Activated CD8-positive, alpha-beta T cell treated with anti-CD3 and anti-CD28 coated beads, Interleukin-2, amount 10 ng/mL, durations not matched to agents 7 days and 5 days (primary cell): ENCODE results near the gene MGST2. TPM values are rescaled to one million over a fixed set of nuclear protein-coding genes. Genes with fewer than 3 reads are reported as not detected.

Source experiments
- ATAC-seq: fragments of 150-1000 bp; cut with Tn5 transposase; one replicate; pipeline ENCODE4 v1.10.0; 2021; ENCODE audit warnings: moderate library complexity
- CTCF ChIA-PET: fragments of 350-600 bp; sonication (Branson Sonifier 250); formaldehyde crosslinking; loops from one replicate; lab custom pipeline; 2021; ENCODE audit warnings: antibody characterized with exemption; lab: Charles Lee
- POLR2A ChIA-PET: fragments of 350-600 bp; sonication (Branson Sonifier 250); formaldehyde crosslinking; loops from one replicate; lab custom pipeline; 2021; ENCODE audit warnings: antibody characterized with exemption; lab: Charles Lee
- DNase-seq: peaks from one replicate; pipeline ENCODE4 v3.0.0-alpha.2; 2020
- H3K27ac Mint-ChIP-seq: one replicate; pipeline ENCODE4 v1.8.0; 2021; ENCODE audit warnings: mild to moderate bottlenecking, mixed read lengths
- H3K27me3 Mint-ChIP-seq: one replicate; pipeline ENCODE4 v1.8.0; 2021; ENCODE audit warnings: low read depth, mixed read lengths
- H3K36me3 Mint-ChIP-seq: one replicate; pipeline ENCODE4 v1.8.0; 2021; ENCODE audit warnings: low read depth, mixed read lengths
- H3K4me1 Mint-ChIP-seq: one replicate; pipeline ENCODE4 v1.8.0; 2021; ENCODE audit warnings: low read depth, mixed read lengths
- H3K4me3 Mint-ChIP-seq: one replicate; pipeline ENCODE4 v1.8.0; 2021; ENCODE audit warnings: mild to moderate bottlenecking, mixed read lengths
- H3K9me3 Mint-ChIP-seq: one replicate; pipeline ENCODE4 v1.8.0; 2022; ENCODE audit warnings: mixed read lengths; ENCODE audit not compliant: insufficient read depth
- total RNA-seq, 2 experiments: library from RNA; stranded (reverse); gene quantifications; one replicate each; pipeline ENCODE4 v1.2.3, GENCODE V29; 2021

MGST2 gene
- total RNA-seq, 2 experiments from 2014 or later: 12.8 to 13.4 TPM

DNA sequence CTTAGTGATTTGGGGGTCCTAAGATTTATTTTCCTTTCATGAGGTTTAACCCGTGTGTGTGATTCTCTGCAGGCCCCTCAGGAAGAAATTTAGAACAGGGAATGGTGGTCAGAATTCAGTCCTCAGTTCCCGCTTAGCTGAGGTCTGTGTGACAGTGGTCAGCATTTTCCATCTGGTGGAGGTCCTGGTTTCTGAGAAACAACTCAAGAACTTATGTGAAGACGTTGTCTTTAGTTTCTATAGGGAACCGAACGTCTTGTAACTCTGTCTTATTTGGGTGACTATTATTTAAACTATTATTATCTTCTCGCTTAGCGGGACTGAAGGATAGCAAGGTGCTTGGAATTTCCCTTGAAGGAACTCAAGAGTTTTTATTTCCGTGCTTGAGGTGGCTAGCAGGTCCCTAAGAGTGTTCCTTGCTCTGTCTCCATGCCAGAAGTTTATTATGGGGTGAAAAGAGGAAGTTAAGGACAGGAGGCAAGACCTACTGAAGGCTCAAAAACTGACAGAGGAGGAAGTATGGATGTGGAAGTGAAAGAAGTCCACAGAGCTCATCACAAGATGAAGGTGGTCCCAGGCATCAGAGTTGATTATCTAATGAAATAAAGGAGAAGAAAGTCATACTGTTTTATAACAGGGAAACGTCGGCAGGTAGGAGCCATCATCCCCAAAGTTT lies 9.4 kb downstream of the MGST2 start:
- H3K4me3 Mint-ChIP-seq: no peak overlapping the region
- DNase-seq: no peak
- no peak overlapping the region for H3K27ac Mint-ChIP-seq
- peaks cover 11% of the 10 kb centered on the region for H3K36me3 Mint-ChIP-seq
- CTCF ChIA-PET: interaction anchor here (0.7 to 2.6 kb wide), 3 partner anchors 17 to 71 kb away, joined by 3 to 11 read pairs (median 4); no protein-coding TSS in a partner anchor
- ATAC-seq: no peak
- POLR2A ChIA-PET: interaction anchor here (1.0 to 1.1 kb wide), 2 partner anchors 10 to 18 kb away, joined by 3 to 4 read pairs; no protein-coding TSS in a partner anchor
- no peaks in the 10 kb centered on the region for H3K27me3 Mint-ChIP-seq
- no peaks in the 10 kb centered on the region for H3K9me3 Mint-ChIP-seq
- peaks cover 13% of the 10 kb centered on the region for H3K4me1 Mint-ChIP-seq

DNA sequence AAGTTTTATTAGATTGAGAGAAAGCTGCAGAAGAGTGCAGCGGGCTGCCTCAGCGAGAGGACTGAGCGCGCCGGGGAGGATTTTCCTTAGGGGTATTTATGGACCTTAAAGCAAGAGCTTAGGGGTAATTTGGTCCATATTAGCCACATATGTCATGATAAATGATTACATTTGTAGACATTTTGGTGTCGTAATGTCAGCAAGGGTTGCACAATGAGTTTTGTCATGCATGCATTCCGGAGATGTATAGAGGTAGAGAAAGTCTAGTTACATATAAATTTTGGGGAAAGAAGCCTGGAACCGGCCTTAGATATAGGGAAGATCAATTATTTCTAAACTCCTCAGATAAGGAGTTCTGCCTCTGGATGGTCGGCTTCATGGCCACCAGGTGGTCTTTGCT lies 10.0 kb downstream of the MGST2 start:
- ATAC-seq (no peak), DNase-seq (no peak)
- peaks cover 13% of the 10 kb centered on the region for H3K4me1 Mint-ChIP-seq
- ChIA-PET CTCF (interaction anchor here (1.2 kb wide), 1 partner anchor 72 kb away, joined by 4 read pairs; no protein-coding TSS in a partner anchor), POLR2A (interaction anchor here (1.1 kb wide), 1 partner anchor 9 kb away, joined by 4 read pairs; no protein-coding TSS in a partner anchor)
- H3K36me3 Mint-ChIP-seq: peaks cover 11% of the 10 kb centered on the region
- no peak overlapping the region for H3K27ac Mint-ChIP-seq
- no peaks in the 10 kb centered on the region for H3K9me3 Mint-ChIP-seq
- no peak overlapping the region for H3K4me3 Mint-ChIP-seq
- H3K27me3 Mint-ChIP-seq: no peaks in the 10 kb centered on the region

DNA sequence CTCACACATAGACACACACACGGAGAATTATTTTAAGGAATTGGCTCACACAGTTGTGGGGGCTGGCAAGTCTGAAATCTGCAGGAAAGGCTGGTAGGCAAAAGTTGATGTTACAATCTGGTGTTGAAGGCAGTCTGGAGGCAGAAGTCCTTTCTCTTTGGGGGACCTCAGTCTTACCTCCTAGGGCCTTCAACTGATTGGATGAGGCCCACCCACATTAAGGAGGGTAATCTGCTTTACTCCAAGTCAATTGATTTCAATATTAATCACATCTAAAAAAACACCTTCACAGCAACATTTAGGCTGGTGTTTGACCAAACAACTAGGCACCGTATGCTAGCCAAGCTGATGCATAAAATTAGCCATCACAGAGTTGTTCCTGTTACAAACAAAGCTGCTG lies 10.7 kb downstream of the MGST2 start:
- no peaks in the 10 kb centered on the region for H3K9me3 Mint-ChIP-seq
- no peak overlapping the region for H3K4me3 Mint-ChIP-seq
- ChIA-PET POLR2A (no interaction called here), CTCF (no interaction called here)
- DNase-seq: no peak
- no peak for ATAC-seq
- no peak overlapping the region for H3K27ac Mint-ChIP-seq
- H3K36me3 Mint-ChIP-seq: peaks cover 11% of the 10 kb centered on the region
- H3K27me3 Mint-ChIP-seq: no peaks in the 10 kb centered on the region
- H3K4me1 Mint-ChIP-seq: peaks cover 10% of the 10 kb centered on the region

DNA sequence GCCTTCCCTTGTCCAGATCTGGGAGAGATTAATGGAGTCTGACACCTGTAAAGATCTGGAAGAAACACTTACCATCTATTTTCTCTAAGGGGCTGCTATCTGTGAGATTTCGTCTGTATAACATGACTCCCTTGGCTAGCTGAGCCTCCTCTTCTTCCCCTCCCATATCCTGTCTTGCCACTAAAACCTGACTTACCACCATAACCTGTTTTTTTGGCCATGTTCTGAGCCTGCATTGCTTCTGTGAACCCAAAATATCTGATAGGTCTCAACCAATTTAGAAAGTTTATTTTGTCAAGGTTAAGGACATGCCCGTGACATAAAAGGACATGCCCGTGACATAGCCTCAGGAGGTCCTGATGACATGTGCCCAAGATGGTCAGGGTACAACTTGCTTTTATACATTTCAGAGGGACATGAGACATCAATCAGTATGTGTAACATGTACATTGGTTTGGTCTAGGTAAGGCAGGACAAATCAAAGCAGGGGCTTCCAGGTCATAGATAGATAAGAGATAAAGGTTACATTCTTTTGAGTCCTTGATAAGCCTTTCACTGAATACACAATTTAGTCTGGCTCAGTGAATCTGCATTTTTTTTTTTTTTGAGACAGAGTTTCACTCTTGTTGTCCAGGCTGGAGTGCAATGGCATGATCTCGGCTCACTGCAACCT lies 11.4 kb downstream of the MGST2 start:
- Mint-ChIP-seq H3K36me3 (peaks cover 12% of the 10 kb centered on the region), H3K27me3 (no peaks in the 10 kb centered on the region), H3K9me3 (no peaks in the 10 kb centered on the region), H3K4me3 (no peak overlapping the region), H3K27ac (no peak overlapping the region), H3K4me1 (peaks cover 10% of the 10 kb centered on the region)
- no peak for ATAC-seq
- ChIA-PET POLR2A (no interaction called here), CTCF (no interaction called here)
- no peak for DNase-seq

DNA sequence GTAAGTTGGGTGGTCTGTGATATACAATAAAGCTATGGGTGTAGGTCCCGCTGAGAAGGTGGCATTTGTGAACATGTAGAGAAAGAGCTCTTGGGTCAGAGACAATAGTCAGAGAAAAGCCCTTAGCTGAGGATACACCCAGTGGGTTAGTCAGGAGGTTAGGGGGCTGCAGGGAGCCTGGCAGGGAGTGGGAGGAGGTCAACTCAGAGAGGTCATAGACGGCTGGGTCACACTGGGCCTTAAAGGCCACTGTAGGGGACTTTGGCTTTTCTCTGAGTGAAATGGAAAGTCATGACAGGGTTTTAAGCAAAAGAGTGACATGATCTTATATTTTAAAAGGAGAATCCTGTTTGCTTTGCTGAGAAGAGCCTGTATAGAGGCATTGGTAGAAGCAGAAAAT lies 16.7 kb downstream of the MGST2 start:
- H3K36me3 Mint-ChIP-seq: peaks cover 30% of the 10 kb centered on the region
- H3K27me3 Mint-ChIP-seq: no peaks in the 10 kb centered on the region
- no peak overlapping the region for H3K27ac Mint-ChIP-seq
- H3K4me1 Mint-ChIP-seq: peaks cover 16% of the 10 kb centered on the region
- ChIA-PET POLR2A (no interaction called here), CTCF (interaction anchor here (0.6 to 1.9 kb wide), 2 partner anchors 18 to 25 kb away, joined by 3 to 7 read pairs; no protein-coding TSS in a partner anchor)
- no peak for ATAC-seq
- no peaks in the 10 kb centered on the region for H3K9me3 Mint-ChIP-seq
- no peak for DNase-seq
- no peak overlapping the region for H3K4me3 Mint-ChIP-seq

DNA sequence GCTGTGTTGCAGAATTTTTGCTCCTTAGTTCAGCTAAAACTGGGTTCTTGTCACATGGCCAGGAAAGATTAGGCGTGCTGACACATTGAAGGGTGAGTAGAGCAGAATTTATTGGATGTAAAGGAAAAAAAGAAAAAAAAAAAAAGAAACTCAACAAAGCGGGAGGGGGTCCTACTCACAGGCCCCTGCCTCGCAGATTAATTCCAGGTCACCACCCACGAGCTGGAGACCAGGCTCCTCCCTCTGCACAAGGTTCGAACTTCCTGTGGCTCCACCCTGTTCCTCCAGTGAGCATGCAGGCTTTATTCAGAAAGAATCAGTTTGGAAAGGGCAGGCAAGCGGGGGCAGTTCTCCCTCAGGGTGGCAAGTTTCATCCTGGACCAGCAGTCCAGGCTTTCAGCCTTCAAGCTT lies 17.1 kb downstream of the MGST2 start:
- peaks cover 16% of the 10 kb centered on the region for H3K4me1 Mint-ChIP-seq

DNA sequence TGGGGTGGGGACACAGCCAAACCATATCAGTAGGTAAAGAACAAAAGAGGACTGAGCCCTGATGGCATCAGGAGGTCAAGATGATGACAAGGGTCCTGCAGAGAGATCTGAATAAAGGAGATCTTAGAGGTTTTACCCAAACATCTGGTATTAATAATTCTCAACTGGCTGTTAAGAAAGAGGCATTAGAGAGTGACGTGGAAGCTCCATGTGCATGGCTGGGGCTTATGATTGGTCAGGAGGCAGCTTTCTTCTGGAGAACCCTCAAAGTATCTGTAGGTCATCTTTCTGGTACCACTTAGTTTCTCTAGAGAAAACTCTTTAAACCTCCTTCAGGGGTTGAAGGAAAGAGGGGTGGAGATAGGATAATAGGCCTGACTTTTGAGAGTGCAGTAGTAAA lies 18.7 kb downstream of the MGST2 start:
- peaks cover 16% of the 10 kb centered on the region for H3K4me1 Mint-ChIP-seq
- ChIA-PET CTCF (interaction anchor here (1.2 to 1.5 kb wide), 2 partner anchors 27 to 32 kb away, joined by 3 to 4 read pairs; no protein-coding TSS in a partner anchor), POLR2A (interaction anchor here (1.3 kb wide), 1 partner anchor 9 kb away, joined by 4 read pairs; no protein-coding TSS in a partner anchor)
- no peak for DNase-seq
- no peaks in the 10 kb centered on the region for H3K9me3 Mint-ChIP-seq
- H3K4me3 Mint-ChIP-seq: no peak overlapping the region
- H3K36me3 Mint-ChIP-seq: peaks cover 23% of the 10 kb centered on the region
- no peak overlapping the region for H3K27ac Mint-ChIP-seq
- H3K27me3 Mint-ChIP-seq: peaks cover 3% of the 10 kb centered on the region
- ATAC-seq: no peak

More for the DNA sequence above, 17.1 kb downstream of the MGST2 start:
- Mint-ChIP-seq H3K27me3 (peaks cover 3% of the 10 kb centered on the region), H3K4me3 (no peak overlapping the region), H3K36me3 (peaks cover 30% of the 10 kb centered on the region), H3K9me3 (no peaks in the 10 kb centered on the region), H3K27ac (no peak overlapping the region)
- ATAC-seq (no peak), DNase-seq (no peak)
- ChIA-PET POLR2A (no interaction called here), CTCF (interaction anchor here (1.9 kb wide), 1 partner anchor 26 kb away, joined by 7 read pairs; no protein-coding TSS in a partner anchor)

DNA sequence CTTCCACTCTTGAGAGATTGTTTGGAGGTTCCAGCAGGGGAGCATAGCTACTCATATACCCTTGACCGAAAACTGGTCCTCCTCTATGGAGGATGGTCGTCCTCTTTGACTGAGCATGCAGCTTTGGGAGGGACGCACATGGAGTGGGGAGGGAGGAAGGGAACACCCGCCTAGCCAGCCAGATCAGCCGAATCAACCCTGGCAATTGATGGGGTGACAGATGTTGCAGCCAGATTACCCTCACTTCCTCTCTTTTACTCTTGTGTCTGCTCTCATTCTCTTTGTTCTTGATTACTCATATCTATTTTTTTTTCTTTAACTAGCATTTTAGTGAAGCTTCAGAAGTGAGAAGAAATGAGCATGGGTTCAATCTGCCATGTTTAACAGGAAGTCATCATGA lies 19.6 kb downstream of the MGST2 start:
- Mint-ChIP-seq H3K27ac (no peak overlapping the region), H3K4me3 (no peak overlapping the region), H3K36me3 (peaks cover 22% of the 10 kb centered on the region), H3K27me3 (peaks cover 3% of the 10 kb centered on the region), H3K9me3 (no peaks in the 10 kb centered on the region), H3K4me1 (peaks cover 16% of the 10 kb centered on the region)
- no peak for ATAC-seq
- DNase-seq: no peak
- CTCF ChIA-PET: interaction anchor here (0.8 to 1.5 kb wide), 3 partner anchors 15 to 33 kb away, joined by 3 to 4 read pairs (median 3); no protein-coding TSS in a partner anchor
- POLR2A ChIA-PET: interaction anchor here (1.3 kb wide), 1 partner anchor 10 kb away, joined by 4 read pairs; no protein-coding TSS in a partner anchor

DNA sequence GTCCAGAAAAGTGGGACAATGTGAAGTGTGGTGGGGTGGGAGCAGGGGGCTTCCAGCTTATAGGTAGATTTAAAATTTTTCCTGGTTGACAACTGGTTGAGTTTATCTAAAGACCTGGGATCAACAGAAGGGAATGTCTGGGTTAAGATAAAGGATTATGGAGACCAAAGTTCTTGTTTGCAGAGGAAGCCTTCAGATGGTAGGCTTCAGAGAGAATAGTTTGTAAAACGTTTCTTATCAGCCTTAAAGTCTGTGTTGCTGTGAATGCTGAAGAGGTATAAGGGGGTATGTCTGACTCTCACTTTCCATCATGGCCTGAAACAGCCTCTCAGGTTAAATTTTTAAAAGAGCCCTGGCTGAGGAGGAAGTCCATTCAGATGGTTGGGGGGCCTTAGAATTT lies 20.5 kb downstream of the MGST2 start:
- H3K27ac Mint-ChIP-seq: no peak overlapping the region
- DNase-seq (no peak), ATAC-seq (no peak)
- peaks cover 22% of the 10 kb centered on the region for H3K36me3 Mint-ChIP-seq
- ChIA-PET POLR2A (no interaction called here), CTCF (interaction anchor here (1.5 kb wide), 1 partner anchor 29 kb away, joined by 4 read pairs; no protein-coding TSS in a partner anchor)
- H3K27me3 Mint-ChIP-seq: peaks cover 3% of the 10 kb centered on the region
- H3K9me3 Mint-ChIP-seq: no peaks in the 10 kb centered on the region
- H3K4me3 Mint-ChIP-seq: no peak overlapping the region
- peaks cover 16% of the 10 kb centered on the region for H3K4me1 Mint-ChIP-seq

DNA sequence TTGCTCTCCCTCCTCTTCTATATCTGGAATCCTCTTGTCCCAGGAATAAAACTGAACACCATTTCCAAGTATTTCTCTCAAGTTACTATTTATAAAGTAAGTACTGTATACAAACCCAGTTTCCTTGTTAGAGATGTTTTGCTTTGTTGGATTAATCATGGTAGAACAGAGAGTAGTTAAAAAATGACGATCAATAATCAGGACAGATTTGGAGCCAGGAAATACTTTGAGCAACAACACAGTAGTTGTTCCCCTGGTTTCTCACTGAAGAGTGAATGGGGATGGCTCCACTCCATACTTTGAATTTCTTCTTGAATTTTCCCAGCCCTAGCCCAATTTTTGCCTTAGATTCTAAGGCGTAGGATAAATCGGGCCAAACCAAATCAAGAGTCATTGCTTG lies 21.4 kb downstream of the MGST2 start:
- POLR2A ChIA-PET: no interaction called here
- H3K4me1 Mint-ChIP-seq: peaks cover 16% of the 10 kb centered on the region
- ATAC-seq (no peak), DNase-seq (no peak)
- peaks cover 3% of the 10 kb centered on the region for H3K27me3 Mint-ChIP-seq
- H3K9me3 Mint-ChIP-seq: no peaks in the 10 kb centered on the region
- H3K4me3 Mint-ChIP-seq: no peak overlapping the region
- H3K36me3 Mint-ChIP-seq: peaks cover 21% of the 10 kb centered on the region
- no peak overlapping the region for H3K27ac Mint-ChIP-seq
- CTCF ChIA-PET: no interaction called here

DNA sequence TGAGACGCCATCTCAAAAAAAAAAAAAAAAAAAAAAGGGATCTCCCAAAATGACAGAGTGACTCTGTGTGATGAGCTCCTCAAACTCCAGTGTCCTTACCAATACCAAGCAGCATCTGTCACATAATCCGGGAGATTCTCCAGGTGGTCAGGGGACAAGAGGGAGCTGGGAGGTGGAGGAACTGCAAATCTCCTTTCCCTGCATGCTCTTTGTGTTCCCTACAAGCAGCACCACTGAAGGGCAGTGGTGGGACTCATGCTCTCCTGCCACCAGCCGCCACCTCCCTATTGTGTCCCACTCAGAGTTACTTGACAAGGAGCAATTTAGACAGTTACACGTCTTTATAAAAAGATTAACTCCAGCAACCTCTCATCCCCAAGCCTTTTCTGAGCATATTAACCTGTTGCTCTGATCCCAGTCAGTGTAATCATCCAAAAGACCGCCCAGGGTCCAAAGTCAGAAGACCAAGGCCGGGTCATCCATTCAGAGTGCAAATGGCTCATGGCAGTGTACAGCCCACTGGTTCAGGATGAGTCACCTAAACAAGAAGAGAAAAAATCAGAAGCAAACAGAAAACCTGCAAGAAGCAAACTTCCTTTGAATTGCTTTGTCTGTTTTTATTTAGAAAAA lies 23.6 kb downstream of the MGST2 start:
- ChIA-PET CTCF (interaction anchor here (1.1 kb wide), 1 partner anchor 16 kb away, joined by 3 read pairs; no protein-coding TSS in a partner anchor), POLR2A (no interaction called here)
- DNase-seq (no peak), ATAC-seq (no peak)
- no peak overlapping the region for H3K4me3 Mint-ChIP-seq
- no peak overlapping the region for H3K27ac Mint-ChIP-seq
- H3K36me3 Mint-ChIP-seq: peaks cover 8% of the 10 kb centered on the region
- H3K9me3 Mint-ChIP-seq: no peaks in the 10 kb centered on the region
- H3K27me3 Mint-ChIP-seq: peaks cover 3% of the 10 kb centered on the region
- peaks cover 5% of the 10 kb centered on the region for H3K4me1 Mint-ChIP-seq
